GM18951 (cell line): Measurements from ENCODE around the gene UMOD.

Experiments
- POLR2A ChIP-seq: IDR thresholded peaks from 4 replicates; pipeline ENCODE4 v1.6.1; 2011; ENCODE audit warnings: mild to moderate bottlenecking; ENCODE audit not compliant: insufficient read length, insufficient read depth; ENCODE audit errors: extremely low read depth
- in situ Hi-C: fragments of 300-500 bp; cut with MboI; formaldehyde crosslinking; loops from one replicate; pipeline ENCODE4 v1.12.0; 2022; ENCODE audit warnings: low sequenced_read_pairs, mixed read lengths, inconsistent platforms; ENCODE audit not compliant: unreplicated experiment

The UMOD gene

DNA sequence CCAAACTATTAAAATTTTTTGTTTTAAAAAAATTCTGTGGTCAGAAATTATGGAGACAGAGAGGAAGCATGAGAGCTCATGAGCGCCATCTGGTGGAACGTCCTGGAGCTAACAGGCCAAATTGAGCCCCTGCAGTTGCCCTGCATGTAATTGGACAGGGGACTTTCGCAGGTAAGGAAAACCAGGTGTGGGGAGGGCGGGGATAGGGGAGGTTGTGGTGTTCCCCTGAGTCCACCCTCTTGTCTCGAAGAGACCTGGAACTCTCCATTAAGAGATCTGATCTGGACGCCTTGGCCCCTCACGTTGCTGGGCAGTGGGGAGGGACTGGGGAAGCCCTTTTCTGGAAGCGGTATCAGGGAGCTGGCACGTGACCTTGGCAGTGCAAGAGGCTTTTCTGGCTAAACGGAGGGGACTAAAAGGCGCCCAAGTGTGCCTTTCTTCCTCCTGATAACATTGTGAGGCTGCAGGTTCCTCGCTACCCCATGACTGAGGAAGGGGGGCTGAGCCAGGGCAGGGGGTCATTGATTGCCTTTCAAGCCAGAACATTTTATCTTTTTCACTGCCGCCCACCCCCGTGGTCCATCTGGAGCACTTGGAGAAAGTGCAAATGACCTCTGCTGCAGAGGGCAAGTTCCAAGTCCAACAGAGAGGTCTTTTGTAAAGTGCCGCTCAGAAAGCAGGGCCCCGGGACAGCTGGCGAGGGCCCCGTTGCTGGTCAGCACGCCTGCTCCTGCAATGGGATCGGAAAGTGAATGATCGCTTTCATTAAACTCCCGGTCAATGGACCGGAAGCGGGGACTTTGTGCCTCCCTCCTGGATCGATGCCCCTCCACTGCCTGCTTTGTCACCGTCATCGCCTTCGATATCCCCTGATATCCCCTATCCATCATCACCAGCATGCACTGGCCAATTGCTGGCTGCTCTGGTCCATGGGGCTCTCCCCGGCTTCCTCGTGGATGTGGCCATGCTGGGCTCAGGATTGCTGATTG lies 33.6 kb upstream of the UMOD start:
- in situ Hi-C loops, result loop anchor here (25.0 kb wide), 1 partner anchor 474 kb away; no protein-coding TSS in a partner anchor
- TF ChIP-seq POLR2A, result no peak

DNA sequence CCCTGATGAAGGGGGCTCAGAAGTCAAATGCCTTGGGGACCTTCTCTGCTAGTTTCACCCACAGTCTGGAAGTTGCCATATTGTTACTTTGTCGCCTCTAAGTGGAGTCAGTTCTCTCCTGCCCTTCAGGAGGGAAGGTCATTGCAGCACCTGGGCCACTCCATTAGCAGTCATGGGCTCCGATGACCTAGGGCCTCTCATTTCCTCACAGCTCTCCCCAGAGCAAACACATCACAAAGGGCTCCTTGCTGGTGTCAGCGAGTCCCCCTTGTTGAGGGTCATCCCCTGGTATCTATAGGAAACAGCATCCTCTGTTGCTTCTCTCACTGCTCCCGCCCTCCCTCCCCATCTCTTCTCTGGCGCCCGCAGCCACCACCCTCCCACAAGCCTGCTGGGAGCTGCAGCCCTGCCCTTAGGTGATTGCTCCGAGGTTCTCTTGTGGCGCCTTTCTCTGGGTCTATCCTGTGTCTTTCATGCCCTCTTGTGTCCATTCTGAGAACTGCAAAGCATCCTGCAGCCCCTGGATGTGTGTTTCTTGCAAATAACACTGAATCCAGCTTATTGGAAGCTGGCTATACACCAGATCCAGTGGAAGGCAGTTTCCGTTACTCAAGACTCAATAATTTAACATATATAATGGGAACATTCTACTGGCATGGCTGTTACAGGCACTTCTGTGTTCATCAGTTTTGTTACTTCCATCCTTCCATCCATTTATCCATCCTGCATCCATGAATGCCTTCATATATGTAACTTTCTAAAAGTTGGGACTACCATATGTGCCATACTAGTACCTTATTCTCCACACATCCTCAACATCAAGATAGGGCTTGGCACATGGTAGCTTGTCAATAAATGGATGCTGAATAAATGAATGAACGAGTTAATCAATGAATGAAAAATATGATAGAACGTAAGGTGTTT lies 30.9 kb upstream of the UMOD start:
- in situ Hi-C loops, result loop anchor here (25.0 kb wide), 1 partner anchor 471 kb away; no protein-coding TSS in a partner anchor
- no peak for TF ChIP-seq POLR2A

DNA sequence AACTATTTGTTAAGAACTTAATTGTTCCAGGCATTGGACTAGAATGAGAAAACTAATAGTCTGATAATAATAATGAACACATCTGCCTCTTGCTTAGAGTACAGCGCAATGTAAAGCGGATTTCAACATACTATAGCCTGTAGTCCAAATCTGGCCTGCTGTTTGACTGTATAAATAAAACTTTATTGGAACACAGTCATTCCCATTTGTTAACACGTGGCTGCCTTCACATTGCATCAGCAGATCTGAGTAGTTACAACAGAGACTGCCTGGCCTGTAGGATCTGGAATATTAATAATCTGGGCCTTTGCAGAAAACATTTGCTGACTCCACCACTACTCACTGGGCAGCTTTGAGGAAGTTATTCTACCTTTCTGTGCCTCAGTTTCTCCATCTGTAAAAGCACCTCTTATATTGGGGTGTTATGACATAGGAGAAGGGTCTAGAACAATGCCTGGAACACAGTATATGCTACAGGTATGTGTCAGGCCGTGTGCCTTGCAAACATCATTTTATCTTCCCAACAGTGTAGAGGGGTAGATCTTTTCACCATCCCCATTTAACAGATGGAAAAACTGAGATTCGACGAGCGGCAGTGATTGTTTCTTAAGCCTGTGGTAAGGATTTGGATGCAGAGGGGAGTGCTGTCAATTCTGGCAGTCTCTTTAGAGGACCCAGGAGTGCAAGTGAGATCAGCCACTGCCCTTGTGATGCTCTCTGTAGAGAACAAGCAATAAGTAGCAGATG lies 29.9 kb upstream of the UMOD start:
- in situ Hi-C loops, result loop anchor here (25.0 kb wide), 1 partner anchor 470 kb away; no protein-coding TSS in a partner anchor
- TF ChIP-seq POLR2A, result no peak

GRCh38 chr16:20380782-20381181 lies 28.3 kb upstream of the UMOD start:
- in situ Hi-C loops, result loop anchor here (25.0 kb wide), 1 partner anchor 468 kb away; no protein-coding TSS in a partner anchor
- TF ChIP-seq POLR2A, result no peak

DNA sequence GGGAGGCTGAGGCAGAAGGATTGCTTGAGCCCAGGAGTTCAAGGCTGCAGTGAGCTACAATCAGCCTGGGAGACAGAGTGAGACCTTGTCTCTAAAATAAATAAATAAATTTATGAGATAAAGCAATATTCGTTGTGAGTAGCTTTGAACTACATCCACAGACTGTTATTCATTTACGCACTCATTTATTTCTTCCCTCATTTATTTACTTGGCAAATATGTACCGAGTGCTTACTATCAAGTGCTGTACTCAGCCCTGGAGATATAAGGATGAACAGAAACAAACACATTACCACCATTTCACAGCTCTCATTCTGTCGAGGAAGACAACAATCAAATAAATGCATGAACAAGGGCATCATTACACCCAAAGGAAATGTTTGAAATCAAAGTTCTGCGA lies 24.7 kb upstream of the UMOD start:
- in situ Hi-C loops, result loop anchor here (25.0 kb wide), 1 partner anchor 465 kb away; no protein-coding TSS in a partner anchor
- TF ChIP-seq POLR2A, result no peak

- in situ Hi-C loops, result no loop called here
- TF ChIP-seq POLR2A, result no peak
Observed at GRCh38 chr16:20372701-20373100, 20.2 kb upstream of the UMOD start.

- no peak for TF ChIP-seq POLR2A
- in situ Hi-C loops, result no loop called here
Observed at GRCh38 chr16:20369452-20370054, 17.0 kb upstream of the UMOD start.

DNA sequence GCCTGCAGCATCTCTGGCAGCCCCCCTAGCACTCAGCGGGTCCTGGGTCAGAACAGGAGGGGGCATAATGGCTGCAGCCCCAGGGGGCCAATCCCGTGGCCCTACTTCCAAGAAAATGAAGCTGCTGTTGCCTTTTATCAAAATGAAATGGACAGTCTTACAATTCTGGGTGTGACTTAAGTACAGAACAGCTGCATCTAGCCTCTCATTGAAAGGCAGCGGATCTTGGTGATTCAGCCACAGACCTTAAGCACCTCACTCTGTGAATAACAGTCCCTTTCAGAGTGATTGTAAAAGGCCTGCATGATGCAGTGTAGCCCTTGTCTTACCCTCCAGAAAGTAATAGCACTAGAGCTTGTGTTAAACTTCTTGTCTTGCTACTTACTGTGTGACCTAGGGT lies 11.5 kb upstream of the UMOD start:
- TF ChIP-seq POLR2A, result no peak
- in situ Hi-C loops, result no loop called here

GRCh38 chr16:20363191-20363590 lies 10.7 kb upstream of the UMOD start:
- TF ChIP-seq POLR2A, result no peak
- in situ Hi-C loops, result no loop called here

GRCh38 chr16:20359997-20360396 lies 7.5 kb upstream of the UMOD start:
- TF ChIP-seq POLR2A, result no peak
- in situ Hi-C loops, result no loop called here

GRCh38 chr16:20355114-20355782 lies 2.7 kb upstream of the UMOD start:
- in situ Hi-C loops, result no loop called here

More at GRCh38 chr16:20355114-20355782, 2.7 kb upstream of the UMOD start:
- TF ChIP-seq POLR2A, result no peak
